Calu3 (cell line): ENCODE measurements around the gene MICALL2. TPM values are rescaled to one million over a fixed set of nuclear protein-coding genes. Genes with fewer than 3 reads are reported as not detected.

Experiments
- BruUV-seq: library from RNA; stranded (reverse); fragments of 400-500 nt; replicated peaks from 2 replicates; lab custom pipeline; 2021; lab: Mats Ljungman, UMichigan
- CTCF ChIA-PET: fragments of 300-600 bp; sonication (Branson Sonifier 250); formaldehyde crosslinking; loops from one replicate; lab custom pipeline; 2022; ENCODE audit warnings: antibody characterized with exemption; lab: Charles Lee
- DNase-seq: peaks from one replicate; pipeline ENCODE4 v3.0.0; 2022
- H3K27ac Mint-ChIP-seq: one replicate; pipeline ENCODE4 v1.8.0; 2022; ENCODE audit warnings: mixed read lengths; ENCODE audit not compliant: unreplicated experiment
- H3K27me3 Mint-ChIP-seq: one replicate; pipeline ENCODE4 v1.8.0; 2022; ENCODE audit warnings: mixed read lengths; ENCODE audit not compliant: unreplicated experiment
- H3K36me3 Mint-ChIP-seq: one replicate; pipeline ENCODE4 v1.8.0; 2022; ENCODE audit warnings: mild to moderate bottlenecking, moderate library complexity, mixed read lengths; ENCODE audit not compliant: insufficient read depth, unreplicated experiment
- H3K4me1 Mint-ChIP-seq: one replicate; pipeline ENCODE4 v1.8.0; 2022; ENCODE audit warnings: mild to moderate bottlenecking, low read depth, mixed read lengths; ENCODE audit not compliant: unreplicated experiment
- H3K4me3 Mint-ChIP-seq: one replicate; pipeline ENCODE4 v1.8.0; 2022; ENCODE audit warnings: mild to moderate bottlenecking, low read depth, moderate library complexity, mixed read lengths; ENCODE audit not compliant: unreplicated experiment
- H3K9me3 Mint-ChIP-seq: one replicate; pipeline ENCODE4 v1.8.0; 2022; ENCODE audit warnings: low read depth, mixed read lengths; ENCODE audit not compliant: unreplicated experiment
- intact Hi-C: fragments of 100-400 bp; cut with micrococcal nuclease; formaldehyde crosslinking; loops from one replicate; pipeline ENCODE4 v1.10.0; 2022; ENCODE audit not compliant: unreplicated experiment
- total RNA-seq: library from RNA; stranded (reverse); gene quantifications from 2 replicates; pipeline ENCODE4 v1.2.3, GENCODE V29; 2022
- TF ChIP-seq, protein P1 (sequence below): fragments of 200-600 bp; IDR thresholded peaks from one replicate; pipeline ENCODE4 v1.8.0; 2022; ENCODE audit warnings: antibody characterized with exemption; ENCODE audit not compliant: unreplicated experiment

MICALL2 gene
- total RNA-seq, 1 experiment from 2014 or later, result 162 TPM

DNA sequence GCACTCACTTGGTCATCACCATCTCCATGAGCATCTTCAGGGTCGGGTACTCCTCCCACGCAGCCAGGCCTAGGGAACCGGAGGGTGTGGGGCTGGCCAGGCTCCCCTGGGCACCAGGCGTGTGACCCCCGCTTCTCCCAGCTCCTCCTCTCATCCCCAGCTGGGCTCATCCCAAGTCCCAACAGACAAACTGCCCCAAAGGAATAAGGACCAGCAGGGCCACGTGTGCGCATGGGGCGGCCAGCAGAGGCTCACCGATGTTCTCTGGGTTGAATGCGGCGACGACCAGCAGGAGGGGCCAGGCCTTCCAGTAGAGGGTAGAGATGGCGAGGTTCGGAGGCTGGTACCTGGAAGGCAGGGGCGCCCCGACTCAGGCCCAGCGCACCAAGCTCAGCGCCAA, 30.1 kb upstream of the MICALL2 start:
- no peak overlapping the region for H3K4me3 Mint-ChIP-seq
- no TSS peak for BruUV-seq

DNA sequence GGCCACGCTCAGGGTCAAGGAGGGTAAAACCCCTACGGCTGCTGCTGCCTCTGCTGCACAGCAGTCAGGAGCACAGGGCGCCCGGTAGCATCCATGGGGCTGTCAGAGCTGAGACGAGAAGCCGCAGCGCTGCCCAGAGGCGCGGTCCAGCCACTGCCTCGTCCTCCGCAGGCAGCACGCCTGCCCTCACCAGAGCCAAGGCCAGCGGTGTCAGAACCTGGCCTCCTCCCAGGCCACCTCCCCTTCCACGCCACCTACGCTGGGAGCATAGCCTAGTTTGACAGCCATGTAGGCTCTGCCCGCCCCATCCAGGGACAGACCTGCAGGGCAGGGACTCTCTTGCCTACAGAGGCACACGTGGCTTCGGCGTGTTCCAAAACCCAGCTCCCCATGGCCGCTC, 28.7 kb upstream of the MICALL2 start:
- Mint-ChIP-seq H3K4me1 (no peaks in the 10 kb centered on the region), H3K36me3 (peaks cover 87% of the 10 kb centered on the region), H3K27ac (no peak overlapping the region), H3K4me3 (no peak overlapping the region), H3K9me3 (no peaks in the 10 kb centered on the region), H3K27me3 (no peaks in the 10 kb centered on the region)
- intact Hi-C loops, result no loop called here
- TF ChIP-seq, protein P1, sequence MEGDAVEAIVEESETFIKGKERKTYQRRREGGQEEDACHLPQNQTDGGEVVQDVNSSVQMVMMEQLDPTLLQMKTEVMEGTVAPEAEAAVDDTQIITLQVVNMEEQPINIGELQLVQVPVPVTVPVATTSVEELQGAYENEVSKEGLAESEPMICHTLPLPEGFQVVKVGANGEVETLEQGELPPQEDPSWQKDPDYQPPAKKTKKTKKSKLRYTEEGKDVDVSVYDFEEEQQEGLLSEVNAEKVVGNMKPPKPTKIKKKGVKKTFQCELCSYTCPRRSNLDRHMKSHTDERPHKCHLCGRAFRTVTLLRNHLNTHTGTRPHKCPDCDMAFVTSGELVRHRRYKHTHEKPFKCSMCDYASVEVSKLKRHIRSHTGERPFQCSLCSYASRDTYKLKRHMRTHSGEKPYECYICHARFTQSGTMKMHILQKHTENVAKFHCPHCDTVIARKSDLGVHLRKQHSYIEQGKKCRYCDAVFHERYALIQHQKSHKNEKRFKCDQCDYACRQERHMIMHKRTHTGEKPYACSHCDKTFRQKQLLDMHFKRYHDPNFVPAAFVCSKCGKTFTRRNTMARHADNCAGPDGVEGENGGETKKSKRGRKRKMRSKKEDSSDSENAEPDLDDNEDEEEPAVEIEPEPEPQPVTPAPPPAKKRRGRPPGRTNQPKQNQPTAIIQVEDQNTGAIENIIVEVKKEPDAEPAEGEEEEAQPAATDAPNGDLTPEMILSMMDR, result no peak
- CTCF ChIA-PET, result interaction anchor here (0.6 kb wide), 1 partner anchor 38 kb away, joined by 9 read pairs; no protein-coding TSS in a partner anchor
- DNase-seq, result no peak
- no TSS peak for BruUV-seq

More for the DNA sequence above, 30.1 kb upstream of the MICALL2 start:
- Mint-ChIP-seq H3K27me3 (no peaks in the 10 kb centered on the region), H3K4me1 (no peaks in the 10 kb centered on the region), H3K27ac (peak overlapping the region; percentile 48), H3K9me3 (no peaks in the 10 kb centered on the region), H3K36me3 (peaks cover 88% of the 10 kb centered on the region)
- no peak for DNase-seq
- intact Hi-C loops, result no loop called here
- CTCF ChIA-PET, result no interaction called here
- TF ChIP-seq, protein P1, result no peak

DNA sequence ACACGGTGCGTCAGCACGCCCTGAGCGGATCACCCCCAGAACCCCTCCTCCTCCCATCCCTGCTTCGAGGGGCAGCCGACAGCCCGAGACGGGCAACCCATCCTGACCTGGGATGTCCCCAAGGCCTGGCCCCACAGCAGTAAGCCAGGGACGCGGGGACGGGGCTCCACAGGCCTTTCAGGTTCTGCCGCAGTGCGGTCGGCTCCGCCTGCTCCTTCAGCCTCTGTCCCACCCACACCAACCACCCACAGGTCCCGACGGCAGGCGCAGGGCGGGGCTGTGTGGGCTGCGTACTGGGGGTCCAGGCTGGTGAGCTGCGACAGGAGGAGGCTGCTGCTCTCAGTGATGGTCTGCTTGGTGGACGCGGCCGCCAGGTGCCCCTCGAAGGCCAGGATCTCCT, 28.2 kb upstream of the MICALL2 start:
- H3K27ac Mint-ChIP-seq, result no peak overlapping the region
- peaks cover 84% of the 10 kb centered on the region for H3K36me3 Mint-ChIP-seq
- H3K9me3 Mint-ChIP-seq, result no peaks in the 10 kb centered on the region
- BruUV-seq, result no TSS peak
- H3K4me3 Mint-ChIP-seq, result no peak overlapping the region
- CTCF ChIA-PET, result no interaction called here
- no peaks in the 10 kb centered on the region for H3K27me3 Mint-ChIP-seq
- intact Hi-C loops, result no loop called here
- no peak for DNase-seq
- no peaks in the 10 kb centered on the region for H3K4me1 Mint-ChIP-seq
- TF ChIP-seq, protein P1, result no peak

DNA sequence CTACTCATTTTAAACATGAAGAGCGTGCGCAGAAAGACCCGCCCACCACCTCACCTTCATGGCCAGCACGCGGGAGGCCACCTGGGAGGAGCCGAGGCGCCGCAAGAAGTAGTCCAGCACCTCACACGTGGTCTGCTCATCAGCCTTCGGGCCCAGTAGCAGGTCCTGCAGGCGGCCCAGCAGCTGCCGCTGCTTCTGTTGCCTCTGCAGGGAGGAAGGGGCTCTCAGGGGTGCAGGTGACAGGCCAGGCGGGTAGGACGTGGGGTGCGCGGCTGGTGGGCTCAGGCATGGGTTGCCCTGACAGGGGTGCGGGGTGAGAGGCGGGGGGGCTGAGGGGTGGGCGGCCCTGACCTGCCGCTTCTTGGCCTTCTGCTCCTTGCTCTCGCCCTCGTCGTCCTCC, 27.3 kb upstream of the MICALL2 start:
- intact Hi-C loops, result no loop called here
- TF ChIP-seq, protein P1, result no peak
- Mint-ChIP-seq H3K4me3 (no peak overlapping the region), H3K36me3 (peaks cover 84% of the 10 kb centered on the region), H3K9me3 (no peaks in the 10 kb centered on the region), H3K4me1 (no peaks in the 10 kb centered on the region), H3K27me3 (no peaks in the 10 kb centered on the region), H3K27ac (no peak overlapping the region)
- no peak for DNase-seq
- CTCF ChIA-PET, result no interaction called here
- no TSS peak for BruUV-seq
